Tibial artery (tissue), 4 donors: ENCODE measurements around the gene FAM227B.

Experiments
- DNase-seq, 2 donors: peaks; one replicate each; pipeline ENCODE4 v3.0.0-alpha.2; 2019
- H3K27ac ChIP-seq, 2 donors: fragments of 200-600 bp; sonication (generic) in 1 of 2; 1 replicate in 1 of 2; 2 replicates in 1 of 2; pipeline ENCODE4 v1.5.1; 2018 to 2019; ENCODE audit warnings: mild to moderate bottlenecking in 1 of 2
- H3K27me3 ChIP-seq, 2 donors: fragments of 200-600 bp; sonication (generic) in 1 of 2; one replicate each; pipeline versions ENCODE4 v1.5.1 to v1.6.0; 2016 to 2019
- H3K36me3 ChIP-seq, 3 donors: fragments of 200-600 bp; sonication (generic) in 2 of 3; one replicate each; pipeline ENCODE4 v1.5.1; 2016 to 2019; ENCODE audit warnings: mild to moderate bottlenecking in 2 of 3
- H3K4me1 ChIP-seq, 4 donors: fragments of 200-600 bp; sonication (generic) in 2 of 4; 1 replicate in 3 of 4; 2 replicates in 1 of 4; pipeline ENCODE4 v1.5.1; 2016 to 2019
- H3K4me3 ChIP-seq, 2 donors: fragments of 200-600 bp; sonication (generic) in 1 of 2; 1 replicate in 1 of 2; 2 replicates in 1 of 2; pipeline ENCODE4 v1.5.1; 2018 to 2019; ENCODE audit warnings: mild to moderate bottlenecking in 2 of 2
- H3K9me3 ChIP-seq, 3 donors: fragments of 200-600 bp; sonication (generic) in 1 of 3; one replicate each; pipeline ENCODE4 v1.5.1; 2016 to 2019
- intact Hi-C: fragments of 100-400 bp; cut with DNase I; formaldehyde crosslinking; loops from one replicate; pipeline ENCODE4 v1.15.0; 2023; ENCODE audit warnings: low total_unique reads
- TF ChIP-seq, protein P1 (sequence below), 2 experiments: fragments of 200-600 bp in 1 of 2; fragments of 450-650 bp in 1 of 2; IDR thresholded peaks; one replicate each; pipeline ENCODE4 v1.5.1; 2017 to 2019; ENCODE audit warnings: antibody characterized with exemption in 2 of 2, mild to moderate bottlenecking in 1 of 2, moderate library complexity in 1 of 2

FAM227B gene

DNA sequence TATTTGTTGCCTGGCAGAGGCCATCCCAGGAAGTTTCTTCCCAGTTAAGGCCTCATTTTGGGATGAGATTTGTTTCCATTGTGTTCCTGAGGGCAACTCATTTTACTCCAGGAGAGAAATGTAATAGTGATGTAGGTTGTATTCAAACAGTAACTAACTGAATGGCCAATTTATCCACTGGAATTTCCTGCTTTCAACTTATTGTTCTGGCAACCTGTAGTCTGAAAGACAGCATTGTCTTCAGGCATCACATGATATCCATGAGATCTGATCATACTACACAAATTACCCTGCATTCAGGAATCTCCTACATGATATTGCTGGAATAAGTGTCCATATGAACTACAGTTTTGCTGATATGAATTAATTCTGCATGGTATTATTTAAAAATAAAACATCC lies 277.1 kb downstream of the FAM227B start:
- TF ChIP-seq, protein P1, sequence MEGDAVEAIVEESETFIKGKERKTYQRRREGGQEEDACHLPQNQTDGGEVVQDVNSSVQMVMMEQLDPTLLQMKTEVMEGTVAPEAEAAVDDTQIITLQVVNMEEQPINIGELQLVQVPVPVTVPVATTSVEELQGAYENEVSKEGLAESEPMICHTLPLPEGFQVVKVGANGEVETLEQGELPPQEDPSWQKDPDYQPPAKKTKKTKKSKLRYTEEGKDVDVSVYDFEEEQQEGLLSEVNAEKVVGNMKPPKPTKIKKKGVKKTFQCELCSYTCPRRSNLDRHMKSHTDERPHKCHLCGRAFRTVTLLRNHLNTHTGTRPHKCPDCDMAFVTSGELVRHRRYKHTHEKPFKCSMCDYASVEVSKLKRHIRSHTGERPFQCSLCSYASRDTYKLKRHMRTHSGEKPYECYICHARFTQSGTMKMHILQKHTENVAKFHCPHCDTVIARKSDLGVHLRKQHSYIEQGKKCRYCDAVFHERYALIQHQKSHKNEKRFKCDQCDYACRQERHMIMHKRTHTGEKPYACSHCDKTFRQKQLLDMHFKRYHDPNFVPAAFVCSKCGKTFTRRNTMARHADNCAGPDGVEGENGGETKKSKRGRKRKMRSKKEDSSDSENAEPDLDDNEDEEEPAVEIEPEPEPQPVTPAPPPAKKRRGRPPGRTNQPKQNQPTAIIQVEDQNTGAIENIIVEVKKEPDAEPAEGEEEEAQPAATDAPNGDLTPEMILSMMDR (IDR thresholded peaks at IDR 0.05) = no peak
- intact Hi-C loops = no loop called here
- H3K4me3 ChIP-seq = no peak overlapping the region

GRCh38 chr15:49339656-49340055 lies 281.0 kb downstream of the FAM227B start:
- Histone ChIP-seq H3K4me1 (no peaks in the 10 kb centered on the region), H3K27me3 (no peaks in the 10 kb centered on the region), H3K36me3 (peaks cover under 1 to 13% (median 3%) of the 10 kb centered on the region in 3 donors), H3K27ac (no peak overlapping the region), H3K4me3 (no peak overlapping the region), H3K9me3 (peaks cover 0 to 13% (median 5%) of the 10 kb centered on the region in 3 donors)
- TF ChIP-seq, protein P1 (IDR thresholded peaks at IDR 0.05) = no peak
- intact Hi-C loops = no loop called here
- no peak for DNase-seq

More for the DNA sequence above, 277.1 kb downstream of the FAM227B start:
- H3K9me3 ChIP-seq = peaks cover 0 to 13% (median 5%) of the 10 kb centered on the region in 3 donors
- H3K27me3 ChIP-seq = no peaks in the 10 kb centered on the region
- DNase-seq = no peak
- no peak overlapping the region for H3K27ac ChIP-seq
- H3K36me3 ChIP-seq = peaks cover 4 to 13% (median 5%) of the 10 kb centered on the region in 3 donors
- H3K4me1 ChIP-seq = no peaks in the 10 kb centered on the region

- no peak overlapping the region for H3K27ac ChIP-seq
- H3K4me1 ChIP-seq = no peaks in the 10 kb centered on the region
- DNase-seq = no peak
- H3K27me3 ChIP-seq = no peaks in the 10 kb centered on the region
- TF ChIP-seq, protein P1 (IDR thresholded peaks at IDR 0.05) = no peak
- no peak overlapping the region for H3K4me3 ChIP-seq
- peaks cover 0 to 18% (median 9%) of the 10 kb centered on the region in 3 donors for H3K36me3 ChIP-seq
- intact Hi-C loops = no loop called here
- H3K9me3 ChIP-seq = no peaks in the 10 kb centered on the region
Measured at GRCh38 chr15:49331951-49332350, 288.7 kb downstream of the FAM227B start.

GRCh38 chr15:49331442-49331841 lies 289.2 kb downstream of the FAM227B start:
- intact Hi-C loops = no loop called here
- Histone ChIP-seq H3K27me3 (no peaks in the 10 kb centered on the region), H3K4me3 (no peak overlapping the region), H3K36me3 (peaks cover 0 to 18% (median 9%) of the 10 kb centered on the region in 3 donors), H3K4me1 (no peaks in the 10 kb centered on the region), H3K9me3 (no peaks in the 10 kb centered on the region), H3K27ac (no peak overlapping the region)
- no peak for DNase-seq
- TF ChIP-seq, protein P1 (IDR thresholded peaks at IDR 0.05) = no peak

DNA sequence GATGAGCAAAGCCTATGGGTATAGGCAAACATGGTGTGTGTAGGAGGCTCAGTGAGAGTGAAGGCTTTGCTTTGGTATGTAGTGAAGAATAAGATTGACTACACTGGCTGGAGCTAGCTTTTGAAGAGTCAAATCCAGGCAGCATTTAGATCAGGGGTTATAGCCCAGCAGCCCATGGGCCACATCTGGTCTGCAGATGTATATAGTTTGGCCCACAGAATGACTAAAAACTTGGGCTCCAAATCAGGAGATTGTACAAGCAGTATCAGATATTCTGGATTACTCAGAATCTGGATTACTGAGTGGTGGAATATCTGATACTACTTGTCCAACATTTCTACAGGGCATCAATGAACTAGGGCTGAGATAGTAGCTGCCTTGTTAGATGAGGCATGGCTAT lies 290.5 kb downstream of the FAM227B start:
- DNase-seq = no peak
- Histone ChIP-seq H3K4me1 (no peaks in the 10 kb centered on the region), H3K36me3 (peaks cover 0 to 15% (median 9%) of the 10 kb centered on the region in 3 donors), H3K27ac (no peak overlapping the region), H3K27me3 (no peaks in the 10 kb centered on the region), H3K4me3 (no peak overlapping the region), H3K9me3 (no peaks in the 10 kb centered on the region)
- intact Hi-C loops = no loop called here
- TF ChIP-seq, protein P1 (IDR thresholded peaks at IDR 0.05) = no peak

DNA sequence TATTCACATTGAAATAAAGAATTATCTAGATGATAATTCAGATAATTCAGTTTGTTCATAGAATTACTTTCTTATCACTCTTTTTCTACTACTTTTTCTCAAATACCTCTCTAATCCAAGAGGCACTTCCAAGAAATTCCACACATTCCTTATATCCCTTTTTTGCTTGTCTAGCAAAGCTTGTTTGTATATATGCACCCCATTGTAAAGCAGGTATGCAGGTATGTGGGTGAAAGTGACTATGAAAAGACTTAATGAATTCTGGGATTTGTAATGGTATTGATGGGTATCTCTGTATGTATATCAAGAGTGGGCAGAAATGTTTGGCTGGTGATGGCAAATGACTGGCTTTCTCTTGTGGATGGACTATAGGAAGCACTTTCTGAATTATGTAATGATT lies 291.7 kb downstream of the FAM227B start:
- Histone ChIP-seq H3K36me3 (peaks cover 0 to 15% (median 6%) of the 10 kb centered on the region in 3 donors), H3K4me3 (no peak overlapping the region), H3K27me3 (no peaks in the 10 kb centered on the region), H3K27ac (no peak overlapping the region), H3K4me1 (no peaks in the 10 kb centered on the region), H3K9me3 (no peaks in the 10 kb centered on the region)
- intact Hi-C loops = no loop called here
- TF ChIP-seq, protein P1 (IDR thresholded peaks at IDR 0.05) = no peak
- DNase-seq = no peak
